Ureter (tissue), 1 donor: ENCODE results near the gene CAMTA1. TPM values are rescaled to one million over a fixed set of nuclear protein-coding genes. Genes with fewer than 3 reads are reported as not detected.

Experiments used
- DNase-seq: peaks from one replicate; pipeline ENCODE4 v3.0.0-alpha.2; 2020; ENCODE audit warnings: low spot score
- total RNA-seq: library from RNA; stranded (reverse); gene quantifications from one replicate; pipeline ENCODE4 v1.2.4, GENCODE V29; 2023
- donor health status: DM: yes; HTN: yes; CAD: no.

The CAMTA1 gene
- total RNA-seq, 1 donor from 2014 or later: 88.1 TPM

DNA sequence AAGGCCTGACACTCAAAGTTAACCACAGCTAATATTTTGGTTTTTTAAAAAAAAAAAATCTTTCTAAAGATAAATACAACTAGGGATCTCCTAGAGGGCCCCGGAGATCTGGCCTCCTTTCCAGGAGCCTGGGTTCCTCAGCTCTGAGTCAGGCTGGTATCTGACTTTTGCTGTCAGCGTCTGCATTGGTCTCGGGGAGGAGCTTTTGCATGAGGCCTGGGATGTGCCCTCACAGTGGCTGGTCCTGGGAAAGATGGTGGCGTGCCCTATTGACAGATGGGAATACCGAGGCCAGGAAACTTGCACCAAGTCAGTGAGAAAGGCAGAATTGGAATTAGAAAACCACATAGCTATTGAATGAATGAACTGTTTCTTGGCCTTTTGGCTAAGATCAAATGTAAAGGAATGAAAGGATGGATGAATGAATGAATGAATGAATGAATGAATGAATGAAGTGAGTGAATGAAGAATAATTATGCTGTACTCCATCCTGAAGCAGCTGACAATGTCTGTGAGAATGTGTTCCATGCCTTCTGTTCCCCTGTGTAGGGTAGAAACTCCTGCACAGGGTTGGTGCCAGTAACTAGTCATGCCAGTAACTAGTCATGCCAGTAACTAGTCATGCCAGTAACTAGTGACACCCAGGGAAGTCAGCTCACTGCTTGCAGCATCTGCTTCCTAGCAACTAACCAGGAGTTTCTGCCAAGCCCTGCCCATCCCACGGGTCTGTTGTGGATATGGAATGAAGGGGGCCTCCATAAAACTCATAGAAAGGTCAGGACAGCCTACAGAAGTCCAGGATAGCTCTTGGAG is 743.3 kb downstream of the CAMTA1 start:
- no peak for DNase-seq

GRCh38 chr1:7529917-7530316 is 744.7 kb downstream of the CAMTA1 start:
- no peak for DNase-seq

- no peak for DNase-seq
Observed at GRCh38 chr1:7531562-7532340, 746.5 kb downstream of the CAMTA1 start.

DNA sequence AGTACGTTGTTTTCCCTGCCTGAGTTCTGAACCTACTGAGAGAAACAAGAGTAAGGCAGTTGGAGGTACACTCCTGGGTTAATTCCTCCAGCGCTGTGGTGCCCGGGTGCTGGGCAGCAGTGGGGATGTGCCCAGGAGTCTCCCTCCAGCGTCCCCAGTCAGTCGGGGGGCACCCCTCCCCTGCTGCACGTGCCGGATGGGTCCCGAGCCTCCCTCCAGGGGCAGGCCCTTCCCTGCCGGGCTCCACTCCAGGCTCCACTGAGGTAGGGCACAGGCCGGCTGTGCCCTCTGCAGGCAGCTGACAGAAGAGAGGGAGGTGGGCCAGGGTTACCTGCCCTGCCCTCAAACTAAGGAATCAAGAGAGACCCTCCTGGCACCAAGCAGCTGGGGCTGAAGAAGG is 747.8 kb downstream of the CAMTA1 start:
- DNase-seq: no peak

- no peak for DNase-seq
Observed at GRCh38 chr1:7534061-7534825, 749.0 kb downstream of the CAMTA1 start.

DNA sequence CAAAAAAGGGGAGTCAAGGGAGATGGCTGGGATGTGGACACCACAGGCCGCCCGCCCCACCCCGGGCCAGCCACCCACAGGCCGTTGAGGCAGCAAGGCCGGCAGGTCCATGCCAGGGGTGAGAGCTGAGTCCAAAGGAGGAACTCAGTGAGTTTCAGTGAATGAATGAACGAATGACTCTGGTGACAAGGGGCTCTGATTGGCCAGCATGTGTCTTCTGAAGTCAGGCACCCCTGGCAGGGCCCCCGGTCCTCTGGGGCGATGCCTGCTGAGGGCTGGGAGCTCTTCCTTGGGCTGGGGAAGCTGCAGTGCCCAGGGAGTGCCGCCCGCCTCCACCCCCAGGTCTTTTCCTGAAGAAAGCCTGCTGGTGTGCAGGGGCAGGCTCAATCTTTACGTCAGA is 749.8 kb downstream of the CAMTA1 start:
- no peak for DNase-seq

DNA sequence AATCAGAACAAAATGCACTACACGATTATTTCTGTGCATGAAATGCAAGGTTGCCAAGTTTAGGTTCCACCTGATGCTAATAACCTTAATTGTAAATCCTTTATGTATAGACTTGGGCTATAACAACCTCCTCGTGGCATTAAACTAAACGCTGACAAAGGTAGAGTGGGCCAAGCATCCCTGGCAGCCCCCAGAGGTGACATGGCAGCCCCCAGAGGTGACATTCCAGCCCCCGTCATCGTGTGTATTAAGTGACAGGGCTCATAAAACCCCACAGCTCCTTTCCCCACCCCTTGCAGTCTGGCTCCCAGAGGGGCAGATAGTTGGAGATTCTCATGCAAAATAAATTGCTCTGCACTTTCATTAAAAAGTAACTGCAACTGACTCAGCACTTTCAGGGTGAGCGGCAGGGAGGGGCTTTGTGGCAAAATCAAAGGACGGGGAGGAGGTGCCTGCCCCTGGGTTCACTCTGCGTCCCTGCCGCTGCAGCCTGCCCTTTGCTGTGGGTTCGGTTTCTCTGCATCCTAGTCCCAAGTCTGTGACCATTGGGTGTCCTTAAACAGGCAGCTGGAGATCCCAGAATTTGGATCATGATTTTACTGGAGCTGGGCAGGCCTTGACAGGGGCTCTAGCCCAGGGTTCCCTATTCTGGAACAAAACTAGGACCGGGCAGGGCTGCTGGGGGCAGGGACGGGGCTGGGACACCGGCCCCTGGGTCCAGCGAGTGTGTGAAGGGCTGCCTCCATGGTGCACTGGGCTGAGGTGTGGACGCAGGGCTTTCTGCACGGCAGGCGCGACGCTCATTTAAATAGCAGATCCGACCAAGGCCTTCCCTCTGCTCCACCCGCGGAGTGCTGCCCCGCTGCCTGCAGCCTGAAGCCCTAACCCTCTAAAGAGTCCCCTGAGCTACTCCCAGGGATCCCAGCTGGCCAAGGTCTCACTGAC is 751.0 kb downstream of the CAMTA1 start:
- no peak for DNase-seq

DNA sequence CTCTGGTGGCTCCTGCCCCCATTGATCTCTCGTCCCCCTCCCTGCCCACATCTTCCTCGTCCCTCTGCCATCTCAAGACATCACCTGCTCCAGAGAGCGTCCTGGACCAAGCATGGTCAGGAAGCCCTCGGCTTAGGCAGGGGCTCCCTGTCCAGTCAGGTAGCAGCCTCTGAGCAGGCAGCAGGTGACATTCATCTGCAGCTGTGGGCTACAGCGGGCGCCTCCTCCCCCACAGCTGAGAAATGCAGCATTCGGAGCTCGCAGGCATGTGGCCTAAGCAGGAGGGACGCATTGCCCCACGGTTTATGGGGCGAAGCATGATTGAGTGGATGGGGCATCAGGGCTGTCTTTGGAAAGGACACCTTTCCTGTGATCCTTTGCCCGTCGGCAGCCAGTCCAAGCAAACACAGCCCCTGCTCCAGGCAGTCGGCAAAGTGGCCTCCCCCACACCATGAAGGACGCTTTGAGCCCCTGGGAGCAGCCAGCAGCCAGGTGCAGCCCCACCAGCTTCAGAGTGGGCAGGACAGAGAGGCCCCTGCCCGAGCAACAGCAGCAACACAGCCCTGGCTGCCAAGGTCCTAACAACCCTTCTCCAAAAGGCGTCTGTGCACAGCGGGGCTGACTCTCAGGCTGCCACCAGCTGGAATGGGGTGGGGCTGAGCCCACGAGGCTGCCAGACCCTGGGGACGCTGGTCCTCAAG is 751.8 kb downstream of the CAMTA1 start:
- DNase-seq: no peak

GRCh38 chr1:7538033-7538432 is 752.8 kb downstream of the CAMTA1 start:
- DNase-seq: no peak

- DNase-seq: no peak
Observed at GRCh38 chr1:7538849-7539768, 753.9 kb downstream of the CAMTA1 start.

DNA sequence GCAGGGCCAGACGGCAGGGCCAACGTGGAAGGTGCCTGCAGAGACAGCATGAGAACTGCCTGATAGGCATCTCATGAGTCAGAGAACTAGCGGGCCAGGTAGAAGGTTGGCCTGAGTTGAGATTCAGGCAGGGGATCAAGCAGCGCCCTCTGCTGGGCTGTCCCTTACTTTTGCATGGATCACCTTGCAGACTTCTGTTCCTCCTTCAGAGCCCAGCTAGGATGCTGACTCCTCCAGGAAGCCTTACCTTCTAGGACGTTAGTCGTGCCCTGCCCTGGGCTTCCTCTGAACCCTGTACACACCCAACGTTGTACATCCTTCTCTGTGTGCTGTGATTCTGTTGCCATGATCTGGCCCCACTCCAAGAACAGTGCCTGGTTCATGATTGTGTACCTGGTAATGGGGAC is 754.5 kb downstream of the CAMTA1 start:
- no peak for DNase-seq

- DNase-seq: no peak
Observed at GRCh38 chr1:7540816-7541215, 755.6 kb downstream of the CAMTA1 start.

GRCh38 chr1:7541629-7542028 is 756.4 kb downstream of the CAMTA1 start:
- no peak for DNase-seq

GRCh38 chr1:7543718-7544090 is 758.5 kb downstream of the CAMTA1 start:
- no peak for DNase-seq

DNA sequence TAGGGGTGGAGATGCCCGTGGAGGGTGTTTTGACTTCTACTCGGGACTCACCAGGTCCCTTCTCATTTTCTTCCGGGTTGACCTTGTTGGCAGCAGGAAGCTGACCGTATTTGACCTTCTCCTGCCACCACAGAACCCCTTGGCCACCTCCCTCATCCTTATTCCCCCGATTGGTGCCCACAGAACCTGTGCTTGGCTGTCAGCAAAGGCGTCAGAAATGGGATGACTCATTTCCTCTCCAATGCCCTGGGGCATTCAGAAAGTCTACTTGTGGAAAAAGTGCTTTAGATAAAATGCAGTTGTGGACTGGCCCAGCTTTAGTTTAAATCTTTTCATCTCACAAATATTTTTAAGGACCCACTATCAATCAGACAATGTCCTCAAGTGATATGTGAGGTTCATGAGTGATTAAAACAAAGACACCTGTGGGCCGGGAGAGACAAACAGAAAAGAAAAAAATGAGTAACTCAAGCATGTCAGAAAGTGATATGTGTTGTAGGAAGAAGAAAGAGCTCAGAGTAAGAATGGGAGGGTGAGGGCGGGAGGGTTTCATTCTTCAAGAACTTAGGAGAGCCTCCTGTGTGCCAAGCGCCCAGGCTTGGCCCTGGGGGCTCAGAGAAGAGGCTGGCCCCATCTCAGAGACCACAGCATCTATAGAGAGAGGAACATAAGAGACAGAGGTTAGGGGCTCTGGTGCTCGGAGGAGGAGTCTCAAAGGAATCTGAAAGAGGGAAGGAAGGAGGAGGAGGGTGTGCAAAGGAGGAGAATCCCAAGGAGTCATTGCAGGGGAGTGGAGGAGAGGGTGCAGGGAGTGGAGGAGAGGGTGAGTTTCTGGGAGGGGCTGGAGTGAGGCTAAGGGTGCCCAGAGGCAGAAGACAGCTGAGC is 764.3 kb downstream of the CAMTA1 start:
- no peak for DNase-seq

GRCh38 chr1:7550261-7550865 is 765.1 kb downstream of the CAMTA1 start:
- DNase-seq: no peak

- no peak for DNase-seq
Observed at GRCh38 chr1:7550981-7551380, 765.7 kb downstream of the CAMTA1 start.

- DNase-seq: no peak
Observed at GRCh38 chr1:7551442-7551841, 766.2 kb downstream of the CAMTA1 start.
